Upper lobe of left lung (tissue), 4 donors: ENCODE measurements around the gene AACS.

Source experiments
- POLR2A ChIP-seq, 4 donors: fragments of 450-650 bp; IDR thresholded peaks; one replicate each; pipeline ENCODE4 v1.5.1; 2016 to 2017; ENCODE audit warnings: antibody characterized with exemption in 4 of 4, mild to moderate bottlenecking in 2 of 4
- POLR2AphosphoS5 ChIP-seq, 2 donors: sonication (generic); formaldehyde crosslinking; IDR thresholded peaks; one replicate each; pipeline ENCODE4 v1.5.1; 2017; ENCODE audit warnings: antibody characterized with exemption in 2 of 2
- TF ChIP-seq, protein P1 (sequence below), 6 experiments: fragments of 450-650 bp in 4 of 6; fragments of 200-600 bp in 2 of 6; sonication (generic) in 2 of 6; IDR thresholded peaks; one replicate each; pipeline ENCODE4 v1.5.1; 2016 to 2019; ENCODE audit warnings: antibody characterized with exemption in 6 of 6

DNA sequence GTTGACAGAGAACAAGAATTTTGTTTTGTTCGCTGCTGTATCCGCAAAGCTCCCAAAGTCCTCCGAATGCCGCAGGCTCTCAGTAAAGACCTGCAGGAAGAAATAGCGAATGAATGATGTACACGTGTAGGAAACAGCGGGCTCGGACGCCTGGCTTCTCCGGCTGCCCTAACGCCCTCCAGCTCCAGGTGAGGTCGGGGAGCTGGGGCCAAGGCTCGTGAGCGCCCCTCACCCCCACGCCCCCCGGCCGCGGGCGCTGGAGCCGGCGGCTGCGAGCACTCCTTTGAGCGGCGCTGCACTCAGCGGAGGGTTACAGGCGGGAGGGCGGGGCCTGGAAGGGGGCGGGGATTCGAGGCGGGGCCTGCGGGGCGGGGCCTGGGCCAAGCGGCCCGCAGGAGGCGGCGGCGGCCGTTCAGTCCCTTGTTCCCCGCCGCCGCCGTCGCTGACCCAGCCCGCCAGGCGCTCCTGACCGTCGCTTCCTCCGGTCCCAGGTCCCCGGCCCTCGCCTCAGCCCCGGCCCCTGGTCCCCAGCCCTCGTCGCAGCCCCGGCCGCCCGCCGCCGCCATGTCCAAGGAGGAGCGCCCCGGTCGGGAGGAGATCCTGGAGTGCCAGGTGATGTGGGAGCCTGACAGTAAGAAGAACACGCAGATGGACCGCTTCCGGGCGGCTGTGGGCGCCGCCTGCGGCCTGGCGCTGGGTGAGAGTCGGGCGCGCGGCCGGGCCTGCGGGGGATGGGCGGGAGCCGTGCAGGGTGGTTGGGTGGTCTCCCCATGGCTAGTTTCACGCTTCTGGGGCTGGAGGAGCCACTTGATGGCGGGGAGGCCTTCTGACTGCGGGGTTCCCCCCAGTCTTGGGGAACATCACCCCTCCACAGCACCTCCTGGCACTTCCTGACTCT lies at the start of gene AACS:
- TF ChIP-seq, protein P1, sequence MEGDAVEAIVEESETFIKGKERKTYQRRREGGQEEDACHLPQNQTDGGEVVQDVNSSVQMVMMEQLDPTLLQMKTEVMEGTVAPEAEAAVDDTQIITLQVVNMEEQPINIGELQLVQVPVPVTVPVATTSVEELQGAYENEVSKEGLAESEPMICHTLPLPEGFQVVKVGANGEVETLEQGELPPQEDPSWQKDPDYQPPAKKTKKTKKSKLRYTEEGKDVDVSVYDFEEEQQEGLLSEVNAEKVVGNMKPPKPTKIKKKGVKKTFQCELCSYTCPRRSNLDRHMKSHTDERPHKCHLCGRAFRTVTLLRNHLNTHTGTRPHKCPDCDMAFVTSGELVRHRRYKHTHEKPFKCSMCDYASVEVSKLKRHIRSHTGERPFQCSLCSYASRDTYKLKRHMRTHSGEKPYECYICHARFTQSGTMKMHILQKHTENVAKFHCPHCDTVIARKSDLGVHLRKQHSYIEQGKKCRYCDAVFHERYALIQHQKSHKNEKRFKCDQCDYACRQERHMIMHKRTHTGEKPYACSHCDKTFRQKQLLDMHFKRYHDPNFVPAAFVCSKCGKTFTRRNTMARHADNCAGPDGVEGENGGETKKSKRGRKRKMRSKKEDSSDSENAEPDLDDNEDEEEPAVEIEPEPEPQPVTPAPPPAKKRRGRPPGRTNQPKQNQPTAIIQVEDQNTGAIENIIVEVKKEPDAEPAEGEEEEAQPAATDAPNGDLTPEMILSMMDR (IDR thresholded peaks at IDR 0.05), result no peak
- TF ChIP-seq POLR2A (IDR thresholded peaks at IDR 0.05) (peak in 2 of 4 donors; percentile 50 to 64), POLR2AphosphoS5 (IDR thresholded peaks at IDR 0.05) (peak in 1 of 2 donors; percentile 45)
